ENCODE results near the gene PITHD1.

- no peak for TF ChIP-seq EZH2 (IDR thresholded peaks at IDR 0.05)
- no peak for TF ChIP-seq POLR2AphosphoS5 (IDR thresholded peaks at IDR 0.05; ENCODE audit: borderline replicate concordance, low read depth, low read length)
Measured at GRCh38 chr1:23779826-23780371, 1.7 kb downstream of the PITHD1 start.
